HepG2 (cell line): ENCODE data around the gene BLVRA. TPM values are rescaled to one million over a fixed set of nuclear protein-coding genes. Genes with fewer than 3 reads are reported as not detected.
A peak's percentile ranks its signal among the peaks of the same experiment; 100 is the strongest.

Experiments
- ASH2L ChIP-seq: fragments of 300-600, 200-600 bp; sonication (generic); IDR thresholded peaks from 2 replicates; pipeline ENCODE4 v1.7.0; 2017; ENCODE audit warnings: low read depth, mild to moderate bottlenecking, moderate library complexity, mixed read lengths, low read length; ENCODE audit not compliant: insufficient read length
- ATF4 ChIP-seq, 2 experiments: fragments of 450-650 bp in 1 of 2; sonication (generic) in 1 of 2; formaldehyde crosslinking; IDR thresholded peaks; 2 replicates each; pipeline versions ENCODE4 v1.5.0 to v1.8.0; 2020 to 2022; ENCODE audit warnings: mild to moderate bottlenecking in 1 of 2, missing genetic modification reagents in 1 of 2
- CSRNP1 ChIP-seq: sonication (generic); formaldehyde crosslinking; IDR thresholded peaks from 2 replicates; pipeline ENCODE4 v1.8.1; 2023; ENCODE audit warnings: mild to moderate bottlenecking, missing genetic modification reagents
- KLF16 ChIP-seq, 2 experiments: sonication (generic) in 1 of 2; formaldehyde crosslinking in 1 of 2; IDR thresholded peaks; 2 replicates each; pipeline versions ENCODE4 v1.6.1 to v1.8.0; 2016 to 2023; ENCODE audit warnings: missing genetic modification reagents in 2 of 2, missing compliant biosample characterization in 1 of 2
- NKX3-1 ChIP-seq: sonication (generic); formaldehyde crosslinking; IDR thresholded peaks from 2 replicates; pipeline ENCODE4 v1.5.0; 2020; ENCODE audit warnings: missing genetic modification reagents
- PAF1 ChIP-seq: IDR thresholded peaks from 2 replicates; pipeline ENCODE4 v1.6.1; 2016; ENCODE audit warnings: missing genetic modification reagents, missing compliant biosample characterization
- REL ChIP-seq: sonication (generic); formaldehyde crosslinking; conservative IDR thresholded peaks from 2 replicates; pipeline ENCODE4 v1.8.0; 2022; ENCODE audit warnings: mild to moderate bottlenecking, missing genetic modification reagents, moderate library complexity
- RNF2 ChIP-seq: fragments of 450-650 bp; conservative IDR thresholded peaks from 2 replicates; pipeline ENCODE4 v1.6.1; 2016; ENCODE audit warnings: low read depth
- ZBTB14 ChIP-seq: sonication (generic); formaldehyde crosslinking; IDR thresholded peaks from 2 replicates; pipeline ENCODE4 v1.4.0; 2020; ENCODE audit warnings: missing genetic modification reagents
- ZFX ChIP-seq: sonication (generic); formaldehyde crosslinking; IDR thresholded peaks from 2 replicates; pipeline ENCODE4 v1.4.0; 2020; ENCODE audit warnings: mild to moderate bottlenecking, low read depth, missing genetic modification reagents, moderate library complexity
- polyA plus RNA-seq, 8 experiments: library from polyadenylated mRNA; depleted of rRNA in 3 of 8; stranded (reverse) in 7 of 8; unstranded in 1 of 8; fragments of >200 nt; fragmentation: Illumina TruSeq in 4 of 8; extraction: Trizol in 4 of 8; gene quantifications; 2 replicates each; pipeline versions ENCODE4 v1.2.1 to v1.2.3, GENCODE V29; 2011 to 2016; ENCODE audit warnings: low read depth in 4 of 8, missing spikeins in 1 of 8, mixed read lengths in 1 of 8; ENCODE audit not compliant: insufficient read depth in 1 of 8
- total RNA-seq, 5 experiments: library from RNA; depleted of rRNA; stranded (reverse); fragments of >200 nt; fragmentation: Illumina TruSeq; extraction: Trizol; gene quantifications; 2 replicates each; pipeline ENCODE4 v1.2.3, GENCODE V29; 2016; ENCODE audit warnings: low read depth in 1 of 5
- TF ChIP-seq, protein P1 (sequence below): sonication (generic); formaldehyde crosslinking; IDR thresholded peaks from 2 replicates; pipeline ENCODE4 v1.4.0; 2020; ENCODE audit warnings: mild to moderate bottlenecking, missing genetic modification reagents
- TF ChIP-seq, protein P2 (sequence below): sonication (generic); formaldehyde crosslinking; IDR thresholded peaks from 2 replicates; pipeline ENCODE4 v1.5.1; 2020; ENCODE audit warnings: mild to moderate bottlenecking, missing genetic modification reagents, moderate library complexity

The BLVRA gene
- total and polyA plus RNA-seq, 2 of the 13 experiments (the other 11 are each of a cell fraction or from before 2014, with no cell fraction given), result 39.2 to 64.2 TPM

- TF ChIP-seq REL (0 out of 2 replicates have a peak, but pooled peaks have one; percentile 64), RNF2 (no peak), ZFX (CRISPR knock-in tag) (peak; percentile 46; the same call in 1 of the 2 replicates), ASH2L (peak; percentile 73), CSRNP1 (CRISPR knock-in tag) (no peak), PAF1 (CRISPR knock-in tag) (no peak), ATF4 (CRISPR knock-in tag; IDR thresholded peaks at IDR 0.05) (0 out of 4 replicates have a peak, but pooled peaks of 1 of the 2 experiments have one; percentile 10), KLF16 (CRISPR knock-in tag; IDR thresholded peaks at IDR 0.05) (0 out of 4 replicates have a peak, but pooled peaks of 1 of the 2 experiments have one; percentile 19), ZBTB14 (no peak), NKX3-1 (no peak)
- TF ChIP-seq, protein P1, sequence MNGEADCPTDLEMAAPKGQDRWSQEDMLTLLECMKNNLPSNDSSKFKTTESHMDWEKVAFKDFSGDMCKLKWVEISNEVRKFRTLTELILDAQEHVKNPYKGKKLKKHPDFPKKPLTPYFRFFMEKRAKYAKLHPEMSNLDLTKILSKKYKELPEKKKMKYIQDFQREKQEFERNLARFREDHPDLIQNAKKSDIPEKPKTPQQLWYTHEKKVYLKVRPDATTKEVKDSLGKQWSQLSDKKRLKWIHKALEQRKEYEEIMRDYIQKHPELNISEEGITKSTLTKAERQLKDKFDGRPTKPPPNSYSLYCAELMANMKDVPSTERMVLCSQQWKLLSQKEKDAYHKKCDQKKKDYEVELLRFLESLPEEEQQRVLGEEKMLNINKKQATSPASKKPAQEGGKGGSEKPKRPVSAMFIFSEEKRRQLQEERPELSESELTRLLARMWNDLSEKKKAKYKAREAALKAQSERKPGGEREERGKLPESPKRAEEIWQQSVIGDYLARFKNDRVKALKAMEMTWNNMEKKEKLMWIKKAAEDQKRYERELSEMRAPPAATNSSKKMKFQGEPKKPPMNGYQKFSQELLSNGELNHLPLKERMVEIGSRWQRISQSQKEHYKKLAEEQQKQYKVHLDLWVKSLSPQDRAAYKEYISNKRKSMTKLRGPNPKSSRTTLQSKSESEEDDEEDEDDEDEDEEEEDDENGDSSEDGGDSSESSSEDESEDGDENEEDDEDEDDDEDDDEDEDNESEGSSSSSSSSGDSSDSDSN (CRISPR knock-in tag), result peak; percentile 44; the same call in 1 of the 2 replicates
- TF ChIP-seq, protein P2, sequence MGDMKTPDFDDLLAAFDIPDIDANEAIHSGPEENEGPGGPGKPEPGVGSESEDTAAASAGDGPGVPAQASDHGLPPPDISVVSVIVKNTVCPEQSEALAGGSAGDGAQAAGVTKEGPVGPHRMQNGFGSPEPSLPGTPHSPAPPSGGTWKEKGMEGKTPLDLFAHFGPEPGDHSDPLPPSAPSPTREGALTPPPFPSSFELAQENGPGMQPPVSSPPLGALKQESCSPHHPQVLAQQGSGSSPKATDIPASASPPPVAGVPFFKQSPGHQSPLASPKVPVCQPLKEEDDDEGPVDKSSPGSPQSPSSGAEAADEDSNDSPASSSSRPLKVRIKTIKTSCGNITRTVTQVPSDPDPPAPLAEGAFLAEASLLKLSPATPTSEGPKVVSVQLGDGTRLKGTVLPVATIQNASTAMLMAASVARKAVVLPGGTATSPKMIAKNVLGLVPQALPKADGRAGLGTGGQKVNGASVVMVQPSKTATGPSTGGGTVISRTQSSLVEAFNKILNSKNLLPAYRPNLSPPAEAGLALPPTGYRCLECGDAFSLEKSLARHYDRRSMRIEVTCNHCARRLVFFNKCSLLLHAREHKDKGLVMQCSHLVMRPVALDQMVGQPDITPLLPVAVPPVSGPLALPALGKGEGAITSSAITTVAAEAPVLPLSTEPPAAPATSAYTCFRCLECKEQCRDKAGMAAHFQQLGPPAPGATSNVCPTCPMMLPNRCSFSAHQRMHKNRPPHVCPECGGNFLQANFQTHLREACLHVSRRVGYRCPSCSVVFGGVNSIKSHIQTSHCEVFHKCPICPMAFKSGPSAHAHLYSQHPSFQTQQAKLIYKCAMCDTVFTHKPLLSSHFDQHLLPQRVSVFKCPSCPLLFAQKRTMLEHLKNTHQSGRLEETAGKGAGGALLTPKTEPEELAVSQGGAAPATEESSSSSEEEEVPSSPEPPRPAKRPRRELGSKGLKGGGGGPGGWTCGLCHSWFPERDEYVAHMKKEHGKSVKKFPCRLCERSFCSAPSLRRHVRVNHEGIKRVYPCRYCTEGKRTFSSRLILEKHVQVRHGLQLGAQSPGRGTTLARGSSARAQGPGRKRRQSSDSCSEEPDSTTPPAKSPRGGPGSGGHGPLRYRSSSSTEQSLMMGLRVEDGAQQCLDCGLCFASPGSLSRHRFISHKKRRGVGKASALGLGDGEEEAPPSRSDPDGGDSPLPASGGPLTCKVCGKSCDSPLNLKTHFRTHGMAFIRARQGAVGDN (CRISPR knock-in tag), result peak; percentile 56; the same call in 1 of the 2 replicates
Measured at GRCh38 chr7:43758822-43759683, 573 bp downstream of the BLVRA start (continued).
